ENCODE results near the gene CD180. TPM values are rescaled to one million over a fixed set of nuclear protein-coding genes. Genes with fewer than 3 reads are reported as not detected.

Gene CD180
- total and polyA plus RNA-seq, 3 experiments from 2014 or later: 0.24 to 0.27 TPM; not detected in 1

- peak overlapping the region; percentile 69 for H3K27ac ChIP-seq (ENCODE audit: low read depth, low read length)
- peaks cover 62 to 86% (median 75%) of the 10 kb centered on the region in 3 donors for H3K4me1 Mint-ChIP-seq
- no peaks in the 10 kb centered on the region for H3K9me3 ChIP-seq (ENCODE audit: low read length)
- H3K4me3 ChIP-seq (ENCODE audit: low read length): peak overlapping the region; percentile 68
- DNase-seq: no peak
- peak overlapping the region; percentile 88 to 97 (median 95) for H3K4me3 Mint-ChIP-seq
- ChIA-PET CTCF (interaction anchor here (0.8 to 16.9 kb wide), 8 partner anchors 9 to 1088 kb away, joined by 3 to 342 read pairs (median 4); no protein-coding TSS in a partner anchor), POLR2A (interaction anchor here (0.8 to 4.5 kb wide), 3 partner anchors 42 to 51 kb away, joined by 4 to 61 read pairs (median 13); no protein-coding TSS in a partner anchor)
- H3K36me3 ChIP-seq (ENCODE audit: insufficient read depth, low read length): no peaks in the 10 kb centered on the region
- H3K27ac Mint-ChIP-seq: peak overlapping the region; percentile 96 to 100 (median 99)
- H3K27me3 Mint-ChIP-seq: no peaks in the 10 kb centered on the region
- H3K9me3 Mint-ChIP-seq: no peaks in the 10 kb centered on the region
- H3K4me1 ChIP-seq (ENCODE audit: insufficient read depth, low read length): peaks cover 77% of the 10 kb centered on the region
- H3K36me3 Mint-ChIP-seq: peaks cover 6 to 31% (median 10%) of the 10 kb centered on the region in 3 donors
- H3K27me3 ChIP-seq (ENCODE audit: insufficient read depth, low read length, poor library complexity, severe bottlenecking): no peaks in the 10 kb centered on the region
Measured at GRCh38 chr5:67164856-67165525, 31.6 kb downstream of the CD180 start.

- CTCF ChIA-PET: interaction anchor here (0.8 to 16.9 kb wide), 5 partner anchors 11 to 82 kb away, joined by 4 to 342 read pairs (median 5); no protein-coding TSS in a partner anchor
- Mint-ChIP-seq H3K36me3 (peaks cover 6 to 31% (median 8%) of the 10 kb centered on the region in 3 donors), H3K27ac (peak overlapping the region; percentile 96 to 100 (median 99)), H3K4me1 (peaks cover 68 to 93% (median 81%) of the 10 kb centered on the region in 3 donors), H3K4me3 (peak overlapping the region; percentile 88 to 97 (median 95)), H3K27me3 (no peaks in the 10 kb centered on the region), H3K9me3 (no peaks in the 10 kb centered on the region)
- DNase-seq: no peak
- H3K4me3 ChIP-seq (ENCODE audit: low read length): peak overlapping the region; percentile 68
- POLR2A ChIA-PET: interaction anchor here (0.8 to 4.5 kb wide), 2 partner anchors 43 to 51 kb away, joined by 4 to 61 read pairs; no protein-coding TSS in a partner anchor
- no peaks in the 10 kb centered on the region for H3K27me3 ChIP-seq (ENCODE audit: insufficient read depth, low read length, poor library complexity, severe bottlenecking)
- no peaks in the 10 kb centered on the region for H3K36me3 ChIP-seq (ENCODE audit: insufficient read depth, low read length)
- H3K27ac ChIP-seq (ENCODE audit: low read depth, low read length): no peak overlapping the region
- peaks cover 84% of the 10 kb centered on the region for H3K4me1 ChIP-seq (ENCODE audit: insufficient read depth, low read length)
- no peaks in the 10 kb centered on the region for H3K9me3 ChIP-seq (ENCODE audit: low read length)
Measured at GRCh38 chr5:67163863-67164595, 32.6 kb downstream of the CD180 start.

- POLR2A ChIA-PET: interaction anchor here (2.9 kb wide), 1 partner anchor 44 kb away, joined by 17 read pairs; no protein-coding TSS in a partner anchor
- peak overlapping the region; percentile 54 to 99 (median 91) for H3K27ac Mint-ChIP-seq
- Histone ChIP-seq H3K27me3 (ENCODE audit: insufficient read depth, low read length, poor library complexity, severe bottlenecking) (no peaks in the 10 kb centered on the region), H3K36me3 (ENCODE audit: insufficient read depth, low read length) (no peaks in the 10 kb centered on the region), H3K27ac (ENCODE audit: low read depth, low read length) (no peak overlapping the region), H3K4me1 (ENCODE audit: insufficient read depth, low read length) (peaks cover 77% of the 10 kb centered on the region), H3K9me3 (ENCODE audit: low read length) (no peaks in the 10 kb centered on the region), H3K4me3 (ENCODE audit: low read length) (no peak overlapping the region)
- H3K9me3 Mint-ChIP-seq: no peaks in the 10 kb centered on the region
- H3K36me3 Mint-ChIP-seq: peaks cover 6 to 31% (median 8%) of the 10 kb centered on the region in 3 donors
- H3K27me3 Mint-ChIP-seq: no peaks in the 10 kb centered on the region
- H3K4me3 Mint-ChIP-seq: peak overlapping the region; percentile 73 to 97 (median 91)
- H3K4me1 Mint-ChIP-seq: peaks cover 66 to 92% (median 77%) of the 10 kb centered on the region in 3 donors
- peak in 1 of 5 donors; percentile 46 for DNase-seq
- CTCF ChIA-PET: interaction anchor here (0.9 to 16.9 kb wide), 5 partner anchors 12 to 83 kb away, joined by 4 to 342 read pairs (median 6); no protein-coding TSS in a partner anchor
Measured at GRCh38 chr5:67163231-67163756, 33.3 kb downstream of the CD180 start.

GRCh38 chr5:67161767-67162166, 34.8 kb downstream of the CD180 start:
- DNase-seq: no peak
- H3K4me1 Mint-ChIP-seq: peaks cover 62 to 92% (median 74%) of the 10 kb centered on the region in 3 donors
- H3K27me3 Mint-ChIP-seq: no peaks in the 10 kb centered on the region
- Histone ChIP-seq H3K27me3 (ENCODE audit: insufficient read depth, low read length, poor library complexity, severe bottlenecking) (no peaks in the 10 kb centered on the region), H3K27ac (ENCODE audit: low read depth, low read length) (no peak overlapping the region), H3K36me3 (ENCODE audit: insufficient read depth, low read length) (no peaks in the 10 kb centered on the region), H3K9me3 (ENCODE audit: low read length) (no peaks in the 10 kb centered on the region), H3K4me1 (ENCODE audit: insufficient read depth, low read length) (peaks cover 76% of the 10 kb centered on the region), H3K4me3 (ENCODE audit: low read length) (no peak overlapping the region)
- ChIA-PET CTCF (interaction anchor here (0.9 to 16.9 kb wide), 4 partner anchors 9 to 60 kb away, joined by 3 to 342 read pairs (median 4); no protein-coding TSS in a partner anchor), POLR2A (interaction anchor here (1.1 to 2.9 kb wide), 2 partner anchors 45 to 157 kb away, joined by 4 to 17 read pairs; no protein-coding TSS in a partner anchor)
- peak overlapping the region; percentile 77 to 99 (median 92) for H3K27ac Mint-ChIP-seq
- H3K4me3 Mint-ChIP-seq: peak overlapping the region; percentile 73 to 97 (median 82)
- no peaks in the 10 kb centered on the region for H3K9me3 Mint-ChIP-seq
- peaks cover 6 to 31% (median 8%) of the 10 kb centered on the region in 3 donors for H3K36me3 Mint-ChIP-seq

GRCh38 chr5:67160985-67161384, 35.6 kb downstream of the CD180 start:
- Histone ChIP-seq H3K27ac (ENCODE audit: low read depth, low read length) (no peak overlapping the region), H3K4me3 (ENCODE audit: low read length) (peak overlapping the region; percentile 3), H3K4me1 (ENCODE audit: insufficient read depth, low read length) (peaks cover 71% of the 10 kb centered on the region), H3K27me3 (ENCODE audit: insufficient read depth, low read length, poor library complexity, severe bottlenecking) (no peaks in the 10 kb centered on the region), H3K36me3 (ENCODE audit: insufficient read depth, low read length) (no peaks in the 10 kb centered on the region), H3K9me3 (ENCODE audit: low read length) (no peaks in the 10 kb centered on the region)
- peak overlapping the region; percentile 77 to 99 (median 91) for H3K27ac Mint-ChIP-seq
- ChIA-PET CTCF (interaction anchor here (0.9 to 16.9 kb wide), 4 partner anchors 8 to 55 kb away, joined by 3 to 342 read pairs (median 3); no protein-coding TSS in a partner anchor), POLR2A (interaction anchor here (1.1 to 2.9 kb wide), 2 partner anchors 46 to 156 kb away, joined by 4 to 17 read pairs; no protein-coding TSS in a partner anchor)
- H3K4me1 Mint-ChIP-seq: peaks cover 61 to 94% (median 79%) of the 10 kb centered on the region in 3 donors
- H3K27me3 Mint-ChIP-seq: no peaks in the 10 kb centered on the region
- H3K9me3 Mint-ChIP-seq: no peaks in the 10 kb centered on the region
- peak in 1 of 5 donors; percentile 69 for DNase-seq
- peaks cover 6 to 30% (median 8%) of the 10 kb centered on the region in 3 donors for H3K36me3 Mint-ChIP-seq
- H3K4me3 Mint-ChIP-seq: peak overlapping the region; percentile 73 to 97 (median 82)

GRCh38 chr5:67160272-67160671, 36.3 kb downstream of the CD180 start:
- Mint-ChIP-seq H3K27me3 (no peaks in the 10 kb centered on the region), H3K4me3 (peak overlapping the region in 6 of 7 donors; percentile 51 to 80 (median 60)), H3K4me1 (peaks cover 58 to 87% (median 77%) of the 10 kb centered on the region in 3 donors), H3K9me3 (no peaks in the 10 kb centered on the region), H3K27ac (peak overlapping the region; percentile 85 to 99 (median 93)), H3K36me3 (peaks cover 6 to 26% (median 8%) of the 10 kb centered on the region in 3 donors)
- peaks cover 64% of the 10 kb centered on the region for H3K4me1 ChIP-seq (ENCODE audit: insufficient read depth, low read length)
- H3K4me3 ChIP-seq (ENCODE audit: low read length): peak overlapping the region; percentile 7
- ChIA-PET POLR2A (interaction anchor here (2.9 kb wide), 1 partner anchor 47 kb away, joined by 17 read pairs; no protein-coding TSS in a partner anchor), CTCF (interaction anchor here (1.0 to 16.9 kb wide), 3 partner anchors 45 to 155 kb away, joined by 3 to 342 read pairs (median 3); no protein-coding TSS in a partner anchor)
- H3K27me3 ChIP-seq (ENCODE audit: insufficient read depth, low read length, poor library complexity, severe bottlenecking): no peaks in the 10 kb centered on the region
- DNase-seq: no peak
- H3K9me3 ChIP-seq (ENCODE audit: low read length): no peaks in the 10 kb centered on the region
- H3K27ac ChIP-seq (ENCODE audit: low read depth, low read length): no peak overlapping the region
- H3K36me3 ChIP-seq (ENCODE audit: insufficient read depth, low read length): no peaks in the 10 kb centered on the region

- Histone ChIP-seq H3K27me3 (ENCODE audit: insufficient read depth, low read length, poor library complexity, severe bottlenecking) (no peaks in the 10 kb centered on the region), H3K4me3 (ENCODE audit: low read length) (no peak overlapping the region), H3K27ac (ENCODE audit: low read depth, low read length) (no peak overlapping the region), H3K36me3 (ENCODE audit: insufficient read depth, low read length) (peaks cover 5% of the 10 kb centered on the region), H3K9me3 (ENCODE audit: low read length) (no peaks in the 10 kb centered on the region), H3K4me1 (ENCODE audit: insufficient read depth, low read length) (peaks cover 47% of the 10 kb centered on the region)
- Mint-ChIP-seq H3K9me3 (no peaks in the 10 kb centered on the region), H3K36me3 (peaks cover 0 to 19% (median 4%) of the 10 kb centered on the region in 3 donors), H3K27me3 (no peaks in the 10 kb centered on the region), H3K4me3 (peak overlapping the region in 1 of 7 donors; percentile 28), H3K4me1 (peaks cover 44 to 59% (median 54%) of the 10 kb centered on the region in 3 donors), H3K27ac (peak overlapping the region; percentile 13 to 63 (median 54))
- ChIA-PET CTCF (interaction anchor here (0.7 to 16.9 kb wide), 11 partner anchors 9 to 174 kb away, joined by 3 to 342 read pairs (median 4); partner anchors contain the start of gene CD180), POLR2A (interaction anchor here (0.5 kb wide), 1 partner anchor 9 kb away, joined by 3 read pairs; no protein-coding TSS in a partner anchor)
- peak; percentile 30 to 68 (median 44) for DNase-seq
Measured at GRCh38 chr5:67156976-67157583, 39.5 kb downstream of the CD180 start.

Measured in CD8-positive, alpha-beta memory T cell (primary cell).